CD4-positive, alpha-beta T cell treated with Interleukin-15 for 1 hour (primary cell): ENCODE results near the gene OR2H2.

Experiments used
- DNase-seq: peaks from one replicate; pipeline ENCODE4 v3.0.0-alpha.2; 2020

The OR2H2 gene

DNA sequence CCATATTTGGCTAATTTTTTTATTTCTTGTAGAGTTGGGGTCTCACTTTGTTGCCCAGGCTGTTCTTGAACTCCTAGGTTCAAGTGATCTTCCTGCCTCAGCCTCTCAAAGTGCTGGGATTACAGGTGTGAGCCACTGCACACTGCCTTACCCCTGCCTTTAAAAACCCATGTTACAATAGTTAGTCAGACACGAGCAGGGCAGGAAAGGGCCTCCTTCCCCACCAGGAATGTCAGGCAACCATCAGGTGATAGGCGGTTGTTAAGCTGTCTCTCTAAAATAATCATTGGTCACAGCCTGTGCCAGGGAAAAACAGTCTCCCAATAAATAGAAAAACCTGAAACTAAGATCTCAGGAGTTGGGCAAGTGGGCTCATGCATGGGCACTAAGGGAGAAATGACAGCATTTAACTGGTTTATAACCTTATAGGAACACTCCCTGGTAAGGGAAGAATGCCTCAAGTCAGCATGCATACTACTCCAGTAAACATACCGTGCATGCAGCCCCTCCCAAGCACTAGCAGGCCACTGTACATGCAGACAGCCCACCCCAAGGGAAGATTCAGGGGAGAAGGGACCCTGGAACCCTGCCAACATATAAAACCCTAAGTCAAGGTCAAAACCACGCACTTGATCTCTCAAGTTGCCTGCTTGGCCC, 8.4 kb downstream of the OR2H2 start:
- no peak for DNase-seq

DNA sequence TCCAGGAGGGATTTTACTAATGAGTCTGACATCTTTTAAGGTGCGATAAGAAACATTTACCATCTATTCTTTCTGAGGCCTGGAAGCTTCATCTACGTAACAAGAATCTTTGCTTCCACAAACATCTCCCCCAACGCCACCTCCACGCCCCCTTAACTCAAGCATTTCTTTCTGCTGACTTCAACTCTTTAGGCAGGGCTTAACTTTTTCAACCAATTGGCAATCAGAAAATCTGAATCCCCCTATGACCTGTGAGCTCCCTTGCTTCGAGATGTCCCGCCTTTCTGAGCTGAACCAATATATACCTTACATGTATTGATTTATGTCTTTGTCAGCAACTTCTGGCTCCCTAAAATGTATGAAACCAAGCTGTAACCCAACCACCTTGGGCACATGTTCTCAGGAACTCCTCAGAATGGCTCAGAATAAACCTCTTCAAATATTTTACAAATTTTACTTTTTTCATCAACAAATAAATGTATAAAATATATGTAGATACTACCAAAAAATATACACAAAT, 11.5 kb downstream of the OR2H2 start:
- no peak for DNase-seq

DNA sequence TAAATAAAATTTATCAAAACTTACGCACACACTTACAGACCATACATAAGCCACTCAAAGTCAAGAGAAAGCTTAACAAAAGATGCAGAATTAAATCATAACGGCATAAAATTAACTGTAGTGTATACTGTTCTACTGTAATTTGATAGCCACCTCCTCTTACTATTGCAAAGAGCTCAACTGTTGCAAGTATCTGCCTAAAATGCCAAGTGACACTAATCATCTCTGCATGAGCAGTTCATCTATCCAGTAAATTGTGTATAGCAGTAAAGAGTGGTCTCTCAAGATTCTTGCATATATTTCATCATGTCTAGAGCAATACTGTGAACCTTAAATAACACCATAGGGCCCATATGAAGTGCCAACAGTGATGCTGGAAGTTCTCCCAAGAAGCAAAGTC, 12.3 kb downstream of the OR2H2 start:
- no peak for DNase-seq

DNA sequence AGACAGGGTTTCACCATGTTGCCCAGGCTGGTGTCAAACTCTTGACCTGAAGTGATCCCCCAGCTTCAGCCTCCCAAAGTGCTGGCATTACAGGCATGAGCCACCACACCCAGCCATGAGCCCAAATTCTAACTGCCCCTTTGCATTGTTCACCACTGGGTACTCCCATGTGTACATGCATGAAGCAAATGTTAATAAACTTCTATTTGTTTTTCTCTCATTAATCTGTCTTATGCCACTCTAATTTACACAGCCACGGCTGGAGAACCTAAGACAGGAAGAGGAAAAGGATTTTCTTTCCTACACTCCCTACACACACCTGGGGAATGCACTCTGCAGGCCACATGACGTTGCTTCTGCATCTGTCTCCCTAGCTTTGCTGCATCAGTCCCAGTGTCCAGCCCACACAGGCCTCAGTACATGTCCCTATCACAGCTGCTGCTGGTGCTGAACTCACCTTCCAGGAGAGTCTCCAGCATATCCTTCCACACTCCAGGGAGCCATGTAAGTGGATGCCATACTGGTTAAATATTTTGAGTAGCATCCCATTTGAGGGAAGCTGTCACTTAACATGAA, 13.3 kb downstream of the OR2H2 start:
- no peak for DNase-seq

DNA sequence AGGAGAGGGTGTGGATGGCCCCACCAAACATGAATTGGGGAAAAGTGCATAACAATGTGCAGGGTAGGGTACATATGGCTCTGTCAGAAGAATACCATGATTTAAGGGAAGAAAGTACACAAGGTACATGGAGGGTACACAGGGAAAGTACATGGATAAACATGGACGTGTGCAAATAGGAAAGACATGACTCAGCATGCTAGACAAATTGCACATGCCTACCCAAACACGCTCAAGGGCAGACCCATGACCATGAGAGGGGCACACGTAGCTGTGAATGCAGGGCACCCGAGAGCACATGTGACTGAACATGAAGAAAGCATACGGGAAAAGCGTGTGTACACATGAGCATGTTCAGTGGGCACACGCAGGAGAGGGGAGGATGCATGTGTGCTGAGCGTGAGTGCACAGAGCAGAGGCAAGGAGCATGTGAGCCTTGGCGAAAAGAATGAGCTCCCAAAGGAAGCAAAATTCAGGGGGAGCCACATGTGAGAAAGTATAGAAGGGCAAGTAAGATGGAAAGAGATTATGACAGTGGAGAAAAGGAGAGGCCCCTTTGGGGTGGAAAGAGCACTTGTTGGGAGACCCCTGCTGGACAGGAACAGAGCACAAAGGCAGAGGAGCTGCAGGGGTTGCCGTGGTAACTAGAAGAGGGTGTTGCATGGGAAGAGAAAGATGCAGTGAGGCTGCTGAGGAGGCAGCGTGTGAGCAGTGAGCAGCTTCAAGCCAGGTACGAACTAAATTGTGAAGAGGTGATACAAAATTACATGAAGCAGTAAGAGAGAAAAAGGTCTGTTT, 17.8 kb downstream of the OR2H2 start:
- no peak for DNase-seq

DNA sequence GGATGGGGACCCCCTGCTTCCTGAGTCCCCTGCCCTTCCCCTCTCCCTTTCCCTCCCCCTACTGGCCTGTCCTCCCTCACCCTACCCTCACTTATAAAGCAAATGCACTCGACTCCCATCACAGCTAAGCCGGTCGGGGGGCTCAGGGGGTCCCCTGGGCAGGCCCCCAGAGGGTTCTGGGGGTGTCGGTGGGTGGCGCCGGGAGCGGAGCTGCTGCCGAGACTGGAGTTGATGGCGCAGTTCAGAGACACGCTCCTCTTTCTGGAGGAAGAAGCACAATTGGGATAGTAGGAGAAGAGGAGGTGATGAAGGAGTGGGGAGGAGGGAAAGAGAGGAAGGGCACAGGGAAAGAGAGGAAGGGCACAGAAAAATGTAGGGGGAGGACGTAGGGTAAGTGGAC, 18.5 kb downstream of the OR2H2 start:
- no peak for DNase-seq

DNA sequence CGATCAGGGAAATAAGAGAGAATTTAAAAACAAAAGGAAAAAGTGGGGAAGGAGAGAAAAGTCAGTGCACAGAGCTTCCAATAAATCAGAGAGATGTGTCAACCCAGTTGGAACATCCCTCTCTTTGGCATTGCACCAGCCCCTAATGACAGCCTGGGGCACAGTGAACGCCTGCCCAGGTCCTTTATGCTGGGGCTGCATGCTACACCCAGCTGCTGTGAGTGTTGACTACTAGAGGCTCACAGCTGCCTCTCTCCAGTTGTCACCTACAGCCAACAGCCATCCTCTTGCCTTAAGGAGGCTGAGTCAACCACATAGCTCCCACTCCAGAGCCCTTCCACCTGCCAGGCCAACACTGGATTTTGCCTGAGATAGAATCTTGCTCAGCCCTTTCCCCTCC, 19.0 kb downstream of the OR2H2 start:
- no peak for DNase-seq

DNA sequence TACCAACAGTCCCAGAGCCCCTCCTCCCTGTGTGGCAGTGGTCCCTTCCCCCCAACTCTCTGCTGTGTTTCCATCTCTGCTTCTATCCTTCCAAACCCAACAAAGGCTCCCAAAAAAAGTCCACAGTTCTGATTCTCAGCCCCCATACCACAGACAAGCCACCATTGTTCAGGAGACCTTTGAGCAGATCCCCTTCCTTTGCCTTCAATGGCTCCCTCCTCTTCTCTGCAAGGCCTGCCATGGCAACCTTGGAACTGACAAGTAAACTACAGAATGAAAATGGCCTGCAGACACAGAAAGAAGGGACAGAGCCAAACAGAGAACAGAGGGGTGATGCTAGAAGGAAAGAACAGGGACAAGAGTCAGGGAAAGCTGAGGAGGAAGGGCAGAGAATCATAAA, 23.2 kb downstream of the OR2H2 start:
- no peak for DNase-seq

DNA sequence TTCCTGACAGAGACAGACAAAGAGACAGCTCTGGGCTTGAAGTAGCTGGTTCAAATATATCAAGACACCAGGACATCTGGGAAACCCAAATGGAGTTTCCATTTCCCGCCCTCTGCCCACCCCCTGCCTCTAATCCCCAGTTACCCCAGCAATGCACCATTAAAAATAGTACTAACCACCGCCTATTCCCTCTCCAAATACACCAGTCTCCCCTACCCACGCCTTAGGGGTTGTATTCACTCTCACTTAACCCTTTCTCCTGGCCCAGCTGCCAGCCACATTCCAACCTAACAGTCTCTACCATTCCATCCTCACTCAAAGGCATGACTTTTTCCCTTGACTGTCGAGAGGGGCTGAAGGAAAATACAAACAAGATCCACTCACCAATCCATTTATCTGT, 25.6 kb downstream of the OR2H2 start:
- DNase-seq = no peak

DNA sequence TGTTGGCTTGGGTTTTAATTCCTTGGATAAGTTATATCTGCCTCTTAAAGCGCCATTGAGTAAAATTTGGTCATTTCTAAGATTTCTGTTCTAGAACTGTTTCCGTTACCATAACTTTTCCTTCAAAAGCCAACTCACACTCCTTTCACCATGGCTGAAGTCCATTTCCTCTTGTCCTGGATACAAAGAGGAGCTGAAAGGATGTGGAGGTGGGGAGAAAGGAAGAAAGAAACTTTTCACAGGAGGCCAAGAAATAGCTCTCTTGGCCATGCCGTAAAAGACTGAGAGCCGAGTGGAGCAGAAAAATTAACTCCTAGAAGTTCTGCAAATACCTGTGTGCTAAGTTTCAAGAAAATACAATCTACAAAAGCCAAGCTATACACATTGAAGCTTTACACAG, 26.5 kb downstream of the OR2H2 start:
- no peak for DNase-seq

DNA sequence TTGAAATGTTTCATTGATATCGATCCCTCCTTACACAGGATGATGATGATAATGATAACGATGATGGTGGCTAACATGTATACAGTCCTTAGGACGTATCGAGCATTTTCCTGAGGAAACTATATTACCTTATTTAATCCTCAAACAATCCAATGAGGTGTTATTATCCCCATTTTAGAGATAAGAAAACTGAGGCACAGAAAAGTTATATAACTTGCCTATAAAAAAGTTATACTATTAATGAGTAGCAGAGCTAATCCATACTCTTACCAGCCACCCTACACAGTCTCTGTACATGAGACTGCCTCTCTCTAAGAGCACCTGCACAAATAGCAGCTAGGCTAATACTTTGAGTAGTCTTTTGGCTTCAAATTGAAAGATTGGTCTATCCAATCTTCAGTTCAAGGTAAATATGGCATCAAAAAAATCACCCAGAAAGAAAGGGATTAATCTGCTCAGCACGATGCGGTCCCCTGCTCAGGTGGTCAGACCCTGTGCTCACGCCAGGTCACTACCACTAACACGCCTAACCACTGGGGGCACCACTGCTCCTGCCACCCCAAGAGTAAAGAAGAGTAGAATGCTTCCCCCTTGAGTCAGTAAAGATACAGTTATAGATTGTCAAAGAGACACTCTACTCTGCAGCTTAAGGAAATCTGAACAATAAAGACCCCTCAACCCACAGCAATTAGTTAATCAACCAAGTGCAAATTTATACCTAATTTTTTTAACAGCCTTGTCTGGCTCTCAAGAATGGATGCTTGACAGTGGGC, 33.0 kb downstream of the OR2H2 start:
- no peak for DNase-seq

DNA sequence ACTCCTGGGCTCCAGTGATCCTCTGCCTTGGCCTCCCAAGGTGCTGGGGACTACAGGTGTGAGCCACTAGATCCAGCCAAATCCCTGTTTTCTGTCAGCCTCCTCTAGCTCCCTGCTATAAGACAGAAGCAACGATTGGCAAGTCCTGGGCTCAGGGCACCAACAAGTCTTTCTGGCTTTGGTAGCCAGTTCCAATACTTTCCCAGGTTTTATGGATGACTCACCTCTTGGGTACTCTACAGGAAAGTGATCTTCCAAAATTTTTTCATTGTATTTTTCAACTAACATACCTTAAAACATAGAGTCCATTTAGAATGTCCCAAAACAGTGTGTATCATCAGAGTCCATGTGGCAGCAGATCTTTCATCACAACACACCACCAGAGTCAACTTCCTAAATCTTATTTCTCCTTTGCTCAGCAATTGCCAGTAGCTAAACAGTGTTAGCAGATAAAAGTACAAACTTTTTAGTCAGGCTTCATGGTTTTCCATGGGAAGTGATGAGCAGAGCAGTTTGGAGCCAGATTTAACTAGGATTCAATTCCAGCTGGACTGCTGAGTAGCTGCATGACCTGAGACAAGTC, 34.7 kb downstream of the OR2H2 start:
- DNase-seq = no peak

DNA sequence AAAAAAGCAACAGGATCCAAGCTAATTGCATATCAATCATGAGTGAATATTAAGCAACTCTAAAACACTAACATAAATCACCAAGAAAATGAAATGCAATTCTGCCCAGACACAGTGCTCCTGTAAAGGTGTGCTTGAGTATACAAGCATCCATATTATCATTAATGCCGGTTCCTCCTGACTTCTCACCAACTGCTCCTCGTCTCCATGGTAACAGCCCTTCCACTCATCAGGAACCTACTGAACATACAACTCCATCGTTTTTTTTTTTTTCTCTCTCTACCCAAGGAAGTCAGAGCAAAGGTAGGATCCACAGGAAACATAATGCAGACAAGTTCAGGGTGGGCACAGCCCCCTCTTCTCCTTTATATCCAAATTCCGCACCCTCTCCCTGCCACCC, 35.7 kb downstream of the OR2H2 start:
- no peak for DNase-seq

DNA sequence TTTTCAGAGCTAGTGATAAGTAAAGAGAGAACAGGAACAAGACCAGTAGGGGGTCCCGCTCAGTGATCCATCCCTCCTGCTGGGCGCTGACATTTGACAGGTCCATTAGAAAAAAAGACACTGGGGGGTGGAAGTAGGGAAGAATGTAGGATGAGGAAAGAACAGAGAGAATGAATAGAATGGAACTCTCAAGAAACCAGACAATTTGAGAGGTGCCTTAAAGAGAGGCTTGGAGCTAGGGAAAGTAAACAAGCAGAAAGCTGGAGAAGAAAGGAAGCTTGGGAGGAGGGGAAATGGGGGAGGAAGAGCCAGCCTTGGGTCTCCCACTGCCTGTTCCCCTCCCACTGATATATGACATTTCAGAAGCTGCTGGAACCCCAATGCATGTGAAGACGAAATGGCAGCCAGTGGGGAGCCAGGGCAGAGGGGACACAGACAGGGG, 39.6 kb downstream of the OR2H2 start:
- DNase-seq = no peak

DNA sequence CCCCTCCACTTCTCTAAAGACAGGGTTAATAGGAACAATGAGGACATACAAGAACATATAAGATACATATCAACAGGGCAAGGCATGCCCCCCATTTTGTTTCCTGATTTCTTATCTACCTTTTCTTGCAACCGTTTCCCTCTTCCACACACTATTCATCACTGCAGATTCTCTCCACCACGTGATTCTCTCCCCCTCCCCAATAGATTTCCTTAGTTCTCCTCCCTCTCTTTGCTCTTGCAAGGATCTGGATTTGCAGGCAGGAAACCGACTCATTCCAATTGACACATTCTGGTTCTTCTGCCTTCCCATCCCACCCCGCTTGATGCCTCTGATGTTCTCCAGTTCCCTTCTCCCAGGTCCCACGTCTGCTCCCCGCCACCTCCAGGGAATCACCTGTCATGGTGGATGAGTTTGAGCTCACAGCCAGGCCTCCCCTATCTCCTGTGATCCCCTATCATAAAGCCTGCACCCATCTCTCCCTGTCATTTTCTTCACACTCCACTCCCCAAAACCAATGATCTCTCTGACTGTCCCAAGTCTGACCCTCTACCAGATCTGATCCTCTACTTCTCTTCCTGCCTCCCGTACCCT, 40.5 kb downstream of the OR2H2 start:
- DNase-seq = no peak

DNA sequence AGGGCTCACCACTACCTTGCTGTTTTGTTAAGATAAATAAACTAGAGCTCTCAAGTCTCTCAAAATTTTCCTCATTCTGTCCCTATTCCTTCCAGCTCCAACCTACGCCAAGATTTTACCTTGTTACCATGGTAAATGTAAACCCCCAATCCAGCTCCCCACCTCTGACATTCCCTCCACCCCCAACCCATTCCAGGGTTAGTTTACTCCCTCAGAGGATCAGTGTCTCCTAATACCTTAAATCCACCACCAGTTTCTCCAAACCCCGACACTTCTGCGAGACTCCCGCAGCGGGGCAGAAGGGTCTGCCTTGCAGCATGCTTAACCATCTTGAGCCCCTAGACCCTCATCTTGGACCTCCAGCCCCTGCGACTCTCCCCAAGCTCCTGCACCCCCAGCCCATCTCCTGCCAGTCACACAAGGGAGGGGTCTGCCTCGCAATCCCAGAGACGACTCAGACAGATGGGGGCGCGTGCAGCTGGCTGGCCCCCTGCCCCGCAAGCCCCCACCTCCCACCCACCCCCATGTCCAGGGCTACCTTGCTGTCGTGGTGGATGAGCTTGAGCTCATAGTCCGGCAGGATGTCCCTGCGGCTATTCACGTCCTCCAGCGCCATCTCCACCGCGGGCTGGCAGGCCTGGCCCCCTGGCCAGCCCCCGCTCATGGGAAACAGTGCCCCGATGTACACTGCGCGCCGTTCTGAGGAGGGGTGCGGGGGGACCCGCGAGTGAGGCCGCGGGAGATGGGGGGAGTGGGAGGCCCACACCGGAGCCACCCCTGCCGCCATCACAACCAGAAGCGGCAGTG, 42.2 kb downstream of the OR2H2 start:
- DNase-seq = no peak

DNA sequence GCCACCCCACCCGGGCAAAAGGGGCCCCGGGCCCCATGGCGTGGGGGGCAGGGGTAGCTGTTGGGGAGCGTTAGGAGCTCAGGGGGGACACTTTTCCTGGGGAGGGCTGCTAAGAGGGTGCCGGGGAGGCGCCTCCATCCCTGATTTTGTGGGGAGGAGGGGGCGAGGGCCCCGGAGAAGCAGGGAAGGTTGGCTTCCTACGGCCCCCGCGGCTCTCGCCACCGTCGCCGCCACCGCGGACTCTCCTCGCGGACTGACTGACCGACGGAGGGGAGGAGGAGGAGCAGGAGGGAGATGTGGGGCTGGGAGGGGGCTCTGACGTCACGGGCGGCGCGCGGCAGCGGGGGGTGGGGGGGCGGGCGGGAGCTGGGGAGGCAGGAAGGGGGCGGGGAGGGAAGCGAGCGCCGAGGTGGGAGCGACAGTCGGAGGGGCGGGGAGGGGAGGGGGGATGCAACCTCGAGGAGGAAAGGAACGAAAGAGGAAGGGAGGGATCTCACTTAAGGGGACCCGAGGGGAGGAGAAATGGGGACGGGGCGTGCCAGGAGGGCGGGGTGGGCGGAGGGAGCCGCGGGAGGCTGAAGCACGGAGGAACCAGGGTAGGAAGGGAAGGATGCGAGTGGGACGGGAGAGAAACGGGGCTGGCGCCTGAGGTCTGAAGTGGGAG, 43.0 kb downstream of the OR2H2 start:
- peak; percentile 72 for DNase-seq

DNA sequence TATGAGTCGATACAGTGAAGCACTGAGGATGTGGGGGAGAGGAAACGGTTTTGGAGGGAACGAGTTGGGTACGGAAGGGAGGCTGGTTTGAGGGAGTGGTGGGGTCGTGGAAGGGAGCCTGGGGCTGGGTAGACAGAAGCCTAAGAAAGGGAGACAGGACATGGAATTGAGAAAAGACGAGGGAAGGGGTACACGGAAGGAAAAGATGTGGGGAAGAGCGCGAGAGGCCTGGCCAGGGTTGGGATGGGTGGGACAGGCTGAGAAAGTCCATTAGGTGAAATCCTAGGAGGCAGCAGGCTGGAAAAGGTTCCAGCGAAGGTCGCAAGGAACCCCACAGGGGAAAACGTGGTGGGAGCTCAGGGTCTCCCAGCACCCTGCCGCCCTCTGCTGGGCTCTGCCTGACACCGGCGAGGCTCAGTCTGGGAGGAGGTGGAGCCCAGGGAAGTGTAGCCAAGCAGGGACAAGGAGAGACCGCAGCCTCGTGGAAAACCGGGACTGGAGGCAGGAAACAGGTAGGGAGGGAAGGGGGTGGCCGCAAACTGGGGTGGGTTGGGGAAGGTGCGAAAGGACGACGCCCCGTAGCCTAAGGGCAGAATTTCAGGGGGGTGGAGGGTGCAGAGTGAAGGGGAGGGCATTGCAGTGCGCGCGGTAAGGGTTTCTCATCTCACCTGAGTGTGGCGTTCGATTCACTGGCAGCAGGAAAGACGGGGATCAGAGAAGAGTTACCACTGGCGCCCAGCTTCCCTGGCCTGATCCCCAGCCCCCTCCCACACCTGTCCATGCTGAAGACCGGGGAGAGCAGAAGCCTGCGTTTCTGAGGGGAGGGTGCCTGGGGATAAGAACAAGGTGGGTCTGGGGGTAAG, 43.7 kb downstream of the OR2H2 start:
- peak; percentile 43 for DNase-seq

DNA sequence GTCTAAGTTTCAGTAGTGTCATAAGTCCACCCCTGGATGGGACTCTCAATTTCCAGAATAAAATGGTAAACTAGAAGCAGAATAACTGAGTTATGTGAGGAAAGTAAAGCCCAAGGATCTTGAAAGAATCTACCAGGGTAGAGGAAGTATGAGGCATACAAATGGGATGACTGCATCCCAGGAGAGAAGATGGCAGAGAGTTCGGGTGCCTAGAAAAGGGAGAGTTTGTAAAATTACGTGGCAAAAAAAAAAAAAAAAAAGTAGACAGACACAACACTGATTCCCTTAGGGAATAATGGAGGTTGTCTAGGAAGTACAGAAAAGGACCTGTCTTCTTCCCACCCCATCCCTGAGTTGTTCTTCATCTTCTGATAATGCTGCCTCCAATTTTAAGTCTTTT, 44.6 kb downstream of the OR2H2 start:
- DNase-seq = no peak

DNA sequence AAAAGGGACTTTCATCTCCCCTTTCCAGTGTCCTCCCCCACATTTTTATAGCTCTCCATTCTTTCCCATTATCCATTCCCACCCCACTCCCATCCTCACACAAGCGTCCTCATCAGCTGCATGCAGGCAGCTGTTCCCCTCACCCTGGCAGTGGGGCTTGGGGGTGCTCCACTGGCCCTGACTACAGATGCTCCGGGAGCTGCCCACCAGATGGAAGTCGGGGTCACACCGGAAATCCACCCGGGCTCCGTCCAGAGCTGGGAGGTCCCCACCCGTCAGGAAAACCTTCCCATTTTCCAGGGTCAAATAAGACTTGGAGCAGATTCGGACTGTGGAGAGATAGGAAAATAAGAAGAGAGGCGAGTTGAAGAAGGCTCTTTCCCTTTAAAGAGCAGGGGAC, 45.4 kb downstream of the OR2H2 start:
- no peak for DNase-seq
